ENCODE measurements around the gene KCNN1. TPM values are rescaled to one million over a fixed set of nuclear protein-coding genes. Genes with fewer than 3 reads are reported as not detected.

The KCNN1 gene
- total RNA-seq, 1 experiment from 2014 or later: 9.2 TPM

DNA sequence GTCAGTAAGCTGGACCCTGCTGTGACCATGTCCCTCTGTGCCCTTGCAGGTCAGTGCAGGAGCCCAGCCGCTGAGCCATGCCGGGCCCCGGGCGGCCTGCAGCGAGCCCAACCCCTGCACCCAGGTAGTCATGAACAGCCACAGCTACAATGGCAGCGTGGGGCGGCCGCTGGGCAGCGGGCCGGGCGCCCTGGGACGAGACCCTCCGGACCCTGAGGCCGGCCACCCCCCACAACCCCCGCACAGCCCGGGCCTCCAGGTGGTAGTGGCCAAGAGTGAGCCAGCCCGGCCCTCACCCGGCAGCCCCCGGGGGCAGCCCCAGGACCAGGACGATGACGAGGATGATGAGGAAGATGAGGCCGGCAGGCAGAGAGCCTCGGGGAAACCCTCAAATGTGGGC lies 6.9 kb downstream of the KCNN1 start:
- H3K4ac ChIP-seq (ENCODE audit: low read depth, low read length): no peak overlapping the region
- H2BK20ac ChIP-seq (ENCODE audit: low read depth, low read length, poor library complexity, severe bottlenecking): no peak overlapping the region
- H3K23ac ChIP-seq (ENCODE audit: insufficient read length, low read depth, low read length): no peak overlapping the region
- H3K9me3 ChIP-seq (ENCODE audit: control insufficient read depth, low read depth, low read length): no peaks in the 10 kb centered on the region
- H3K4me1 ChIP-seq (ENCODE audit: insufficient read depth, low read length): no peaks in the 10 kb centered on the region
- TF ChIP-seq CTCF (conservative IDR thresholded peaks at IDR 0.05): no peak
- H3K36me3 Mint-ChIP-seq (ENCODE audit: insufficient read depth in 1 of 3, low read depth in 3 of 3): peaks cover 0 to 17% (median 13%) of the 10 kb centered on the region in 3 experiments; a peak in 6 of 7 replicates
- H2BK15ac ChIP-seq (ENCODE audit: low read depth, low read length): no peak overlapping the region
- H3T11ph ChIP-seq (ENCODE audit: low read length): no peak overlapping the region
- no peak overlapping the region for H3K4me2 ChIP-seq (ENCODE audit: insufficient read depth, insufficient read length, low read length)
- no peak overlapping the region for H4K8ac ChIP-seq (replicated peaks; ENCODE audit: insufficient read length, low read depth, low read length)
- H4K20me1 ChIP-seq (ENCODE audit: control insufficient read depth, insufficient read depth, insufficient read length): no peaks in the 10 kb centered on the region
- no peak overlapping the region for H3K56ac ChIP-seq (ENCODE audit: insufficient read length, low read depth, low read length)
- no peaks in the 10 kb centered on the region for H3K9me3 Mint-ChIP-seq
- no peak overlapping the region for H4K5ac ChIP-seq (ENCODE audit: insufficient read length, low read depth, low read length)
- no peak overlapping the region for H2BK5ac ChIP-seq (ENCODE audit: insufficient read length, low read length)
- no peak overlapping the region for H2AFZ ChIP-seq (ENCODE audit: low read length)
- no peak overlapping the region for H3K14ac ChIP-seq (ENCODE audit: insufficient read depth, low read length)
- H3K23me2 ChIP-seq (ENCODE audit: insufficient read length, low read depth, low read length, poor library complexity, severe bottlenecking): no peaks in the 10 kb centered on the region
- H2BK12ac ChIP-seq (ENCODE audit: insufficient read length, low read depth, low read length): no peak overlapping the region
- no peaks in the 10 kb centered on the region for H3K27me3 ChIP-seq (ENCODE audit: insufficient read depth, low read length)
- H3K27ac ChIP-seq (ENCODE audit: insufficient read length, low read depth, low read length): no peak overlapping the region
- H3K27me3 Mint-ChIP-seq (ENCODE audit: low read depth): peaks cover 2% of the 10 kb centered on the region; the same call in 1 of the 2 replicates
- H3K4me3 Mint-ChIP-seq: no peak overlapping the region
- no peak for DNase-seq
- no peaks in the 10 kb centered on the region for H3K79me1 ChIP-seq (ENCODE audit: insufficient read depth, low read depth, low read length, poor library complexity, severe bottlenecking)
- no peak overlapping the region for H3K9ac ChIP-seq (ENCODE audit: extremely low read depth, insufficient read length, low read length)
- H3K79me2 ChIP-seq (ENCODE audit: insufficient read depth, low read length): no peaks in the 10 kb centered on the region
- no peak overlapping the region for H2BK120ac ChIP-seq (ENCODE audit: low read depth, low read length, poor library complexity, severe bottlenecking)
- no peak overlapping the region for H3K18ac ChIP-seq (ENCODE audit: insufficient read length, low read depth, low read length)
- no peak overlapping the region for H2AK5ac ChIP-seq (ENCODE audit: insufficient read length, low read length)
- no peak overlapping the region for H4K91ac ChIP-seq (ENCODE audit: insufficient read length, low read depth, low read length)
- H3K4me1 Mint-ChIP-seq: peaks cover 0 to 2% of the 10 kb centered on the region in 2 experiments; a peak in 1 of 4 replicates
- WGBS (ENCODE audit: extremely low coverage, insufficient read length, low lambda C conversion rate): no CpG with 5 or more reads among the region's 23 CpGs
- no peak overlapping the region for H3K27ac Mint-ChIP-seq

Data from H9 (cell line).